ENCODE results near the gene ZNF789.

Gene ZNF789

DNA sequence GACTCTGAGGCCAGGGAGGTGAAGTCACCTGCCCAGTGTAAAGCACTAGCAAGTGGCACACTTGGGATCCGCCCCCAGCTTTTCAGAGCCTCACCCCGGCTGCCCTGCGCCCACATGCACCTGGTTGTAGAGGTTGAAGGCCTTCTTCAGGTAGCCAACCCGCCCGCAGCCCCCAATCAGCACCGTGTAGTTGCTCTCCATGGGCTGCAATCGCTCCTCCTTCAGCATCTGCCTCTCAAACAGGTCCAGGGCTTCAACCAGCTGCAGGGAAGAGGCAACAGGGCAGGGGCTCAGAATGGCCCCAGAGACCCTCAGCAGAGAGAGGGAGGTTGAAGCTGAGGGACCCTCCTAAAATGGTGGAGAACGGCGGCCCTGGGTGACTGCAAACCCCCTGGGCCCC lies 39.5 kb upstream of the ZNF789 start:
- TF ChIP-seq, protein P1, sequence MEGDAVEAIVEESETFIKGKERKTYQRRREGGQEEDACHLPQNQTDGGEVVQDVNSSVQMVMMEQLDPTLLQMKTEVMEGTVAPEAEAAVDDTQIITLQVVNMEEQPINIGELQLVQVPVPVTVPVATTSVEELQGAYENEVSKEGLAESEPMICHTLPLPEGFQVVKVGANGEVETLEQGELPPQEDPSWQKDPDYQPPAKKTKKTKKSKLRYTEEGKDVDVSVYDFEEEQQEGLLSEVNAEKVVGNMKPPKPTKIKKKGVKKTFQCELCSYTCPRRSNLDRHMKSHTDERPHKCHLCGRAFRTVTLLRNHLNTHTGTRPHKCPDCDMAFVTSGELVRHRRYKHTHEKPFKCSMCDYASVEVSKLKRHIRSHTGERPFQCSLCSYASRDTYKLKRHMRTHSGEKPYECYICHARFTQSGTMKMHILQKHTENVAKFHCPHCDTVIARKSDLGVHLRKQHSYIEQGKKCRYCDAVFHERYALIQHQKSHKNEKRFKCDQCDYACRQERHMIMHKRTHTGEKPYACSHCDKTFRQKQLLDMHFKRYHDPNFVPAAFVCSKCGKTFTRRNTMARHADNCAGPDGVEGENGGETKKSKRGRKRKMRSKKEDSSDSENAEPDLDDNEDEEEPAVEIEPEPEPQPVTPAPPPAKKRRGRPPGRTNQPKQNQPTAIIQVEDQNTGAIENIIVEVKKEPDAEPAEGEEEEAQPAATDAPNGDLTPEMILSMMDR (IDR thresholded peaks at IDR 0.05; ENCODE audit: low read depth, low read length), result no peak
- peaks cover 53% of the 10 kb centered on the region for H3K36me3 ChIP-seq
- H3K9me3 ChIP-seq (ENCODE audit: severe bottlenecking), result no peaks in the 10 kb centered on the region
- H3K27me3 ChIP-seq (ENCODE audit: insufficient read depth, low read depth, severe bottlenecking), result no peaks in the 10 kb centered on the region
- H3K27ac ChIP-seq, result no peak overlapping the region
- no peak overlapping the region for H3K4me3 ChIP-seq (ENCODE audit: low read depth, low read length)
- no peak for DNase-seq

DNA sequence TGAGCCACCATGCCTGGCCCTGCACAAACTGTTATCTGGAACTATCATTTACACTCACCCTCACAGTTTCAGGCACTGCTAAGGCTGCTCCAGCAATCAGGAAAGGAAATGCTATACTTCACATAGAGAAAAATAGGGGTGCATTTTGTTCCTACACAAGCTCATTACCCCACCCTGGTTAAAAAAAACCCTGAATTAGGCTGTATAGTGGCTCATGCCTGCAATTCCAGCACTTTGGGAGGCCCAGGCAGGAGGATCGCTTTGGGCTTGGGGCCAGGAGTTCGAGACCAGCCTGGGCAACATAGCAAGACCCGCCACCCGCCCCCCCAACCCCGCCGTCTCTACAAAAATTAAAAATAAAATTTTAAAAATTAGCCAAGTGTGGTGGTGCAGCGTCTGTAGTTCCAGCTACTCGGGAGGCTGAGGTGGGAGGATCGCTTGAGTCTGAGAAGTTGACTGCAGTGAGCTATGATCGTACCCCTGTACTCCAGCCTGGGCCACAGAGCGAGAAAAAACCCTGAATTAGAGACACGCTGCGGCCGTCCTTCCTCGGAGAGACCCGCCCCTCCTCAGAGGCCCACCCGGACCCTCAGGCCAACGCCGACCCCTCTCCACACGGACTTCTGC lies 34.6 kb upstream of the ZNF789 start:
- no peaks in the 10 kb centered on the region for H3K9me3 ChIP-seq (ENCODE audit: severe bottlenecking)
- peak overlapping the region; percentile 85 for H3K4me3 ChIP-seq (ENCODE audit: low read depth, low read length)
- peaks cover 45% of the 10 kb centered on the region for H3K36me3 ChIP-seq
- H3K27me3 ChIP-seq (ENCODE audit: insufficient read depth, low read depth, severe bottlenecking), result no peaks in the 10 kb centered on the region
- TF ChIP-seq, protein P1 (IDR thresholded peaks at IDR 0.05; ENCODE audit: low read depth, low read length), result no peak
- DNase-seq, result no peak
- peak overlapping the region; percentile 95 for H3K27ac ChIP-seq

DNA sequence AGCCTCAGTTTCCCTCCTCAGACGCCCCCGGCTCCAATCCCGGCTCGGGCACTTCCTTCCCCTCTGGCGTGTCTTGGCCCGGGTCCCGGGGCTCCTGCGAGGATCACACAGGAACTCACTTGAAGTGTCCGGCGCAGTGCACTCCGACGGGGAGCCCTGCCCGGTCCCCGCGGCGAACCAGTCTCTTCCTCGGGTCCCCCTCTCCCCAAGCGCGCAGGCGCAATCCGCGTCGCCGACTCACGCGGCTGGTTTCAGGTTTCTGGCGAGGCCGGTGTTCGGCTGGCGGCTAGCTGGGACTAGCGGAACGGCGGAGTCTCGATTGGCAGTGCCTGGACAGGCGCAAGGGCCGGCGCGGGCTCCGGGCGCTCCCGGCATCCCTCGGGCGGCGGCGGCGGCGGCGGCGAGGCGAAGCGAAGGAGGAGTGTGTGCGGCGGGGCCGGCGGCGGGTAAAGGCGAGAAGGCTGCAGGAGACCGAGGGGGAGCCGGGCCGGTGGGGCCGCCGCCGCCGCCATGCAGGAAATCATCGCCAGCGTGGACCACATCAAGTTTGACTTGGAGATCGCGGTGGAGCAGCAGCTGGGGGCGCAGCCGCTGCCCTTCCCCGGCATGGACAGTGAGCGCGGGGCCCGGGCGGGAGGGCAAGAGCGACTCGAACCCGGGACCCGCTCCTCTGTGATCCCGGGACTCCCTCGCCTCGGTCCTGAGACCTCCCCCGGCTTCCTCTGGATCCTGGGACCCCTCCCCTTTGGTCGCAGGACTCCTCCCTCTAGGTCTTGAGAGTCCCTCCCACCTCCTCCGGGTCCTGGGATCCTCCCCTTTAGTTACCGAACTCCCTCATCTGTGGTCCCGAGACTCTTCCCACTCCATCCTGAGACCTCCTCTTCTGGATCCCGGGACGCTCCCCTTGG lies 33.9 kb upstream of the ZNF789 start, which contains the start of the genes CPSF4 and PTCD1:
Gene CPSF4 (plus strand): TSS at position 371 of the 908 bp plus-strand sequence. CDS start 140 bp downstream, at position 511.
Gene PTCD1 (minus strand): TSS at position 226 of the 908 bp plus-strand sequence. CDS start 3,556 bp downstream, outside the sequence.
- Histone ChIP-seq H3K9me3 (ENCODE audit: severe bottlenecking) (no peaks in the 10 kb centered on the region), H3K36me3 (peaks cover 46% of the 10 kb centered on the region), H3K27me3 (ENCODE audit: insufficient read depth, low read depth, severe bottlenecking) (no peaks in the 10 kb centered on the region), H3K4me3 (ENCODE audit: low read depth, low read length) (peak within 1 kb of the TSS; percentile 85), H3K27ac (peak within 1 kb of the TSS; percentile 95)
- TF ChIP-seq, protein P1 (IDR thresholded peaks at IDR 0.05; ENCODE audit: low read depth, low read length), result no peak
- peak; percentile 97 for DNase-seq

DNA sequence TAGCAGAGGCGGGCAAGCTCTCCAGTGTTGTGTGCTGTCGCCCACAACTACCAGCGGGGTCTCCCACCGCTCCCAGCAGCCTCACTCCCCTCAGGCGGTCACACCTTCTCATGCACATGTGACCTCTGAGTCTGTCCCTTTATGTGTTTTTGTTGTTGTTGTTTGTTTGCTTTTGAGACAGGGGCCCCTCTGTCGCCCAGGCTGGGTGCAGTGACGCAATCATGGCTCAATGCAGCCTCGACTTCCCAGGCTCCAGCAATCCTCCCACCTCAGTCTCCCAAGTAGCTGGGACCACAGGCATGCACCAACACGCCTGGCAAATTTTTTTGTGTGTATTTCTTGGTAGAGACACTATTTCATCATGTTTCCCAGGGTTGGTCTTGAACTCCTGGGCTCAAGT lies 32.5 kb upstream of the ZNF789 start:
- Histone ChIP-seq H3K9me3 (ENCODE audit: severe bottlenecking) (no peaks in the 10 kb centered on the region), H3K27me3 (ENCODE audit: insufficient read depth, low read depth, severe bottlenecking) (no peaks in the 10 kb centered on the region), H3K27ac (no peak overlapping the region), H3K36me3 (peaks cover 52% of the 10 kb centered on the region), H3K4me3 (ENCODE audit: low read depth, low read length) (no peak overlapping the region)
- DNase-seq, result no peak
- TF ChIP-seq, protein P1 (IDR thresholded peaks at IDR 0.05; ENCODE audit: low read depth, low read length), result no peak

DNA sequence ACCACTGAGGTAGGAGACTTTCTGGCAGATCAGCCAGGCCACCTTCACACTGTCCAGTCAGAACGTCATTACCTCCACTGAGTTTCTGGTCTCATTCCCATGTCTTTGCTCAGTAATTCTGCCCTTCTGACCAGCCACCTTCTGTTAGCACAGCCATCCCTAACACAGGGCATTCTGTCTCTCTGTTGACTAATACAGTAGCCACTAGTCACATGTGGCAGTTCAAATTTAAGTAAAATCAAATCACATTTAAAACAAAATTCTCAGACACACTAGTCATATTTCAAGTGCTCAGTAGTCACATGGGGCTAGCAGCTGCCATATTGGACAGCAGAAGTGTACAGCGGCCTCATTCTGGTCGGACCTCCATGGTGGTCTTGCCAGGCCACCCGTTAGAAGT lies 26.6 kb upstream of the ZNF789 start:
- H3K9me3 ChIP-seq (ENCODE audit: severe bottlenecking), result no peaks in the 10 kb centered on the region
- no peak overlapping the region for H3K27ac ChIP-seq
- H3K36me3 ChIP-seq, result peaks cover 85% of the 10 kb centered on the region
- H3K27me3 ChIP-seq (ENCODE audit: insufficient read depth, low read depth, severe bottlenecking), result no peaks in the 10 kb centered on the region
- TF ChIP-seq, protein P1 (IDR thresholded peaks at IDR 0.05; ENCODE audit: low read depth, low read length), result no peak
- H3K4me3 ChIP-seq (ENCODE audit: low read depth, low read length), result no peak overlapping the region
- DNase-seq, result no peak
